HG02885 (cell line): ENCODE data around the gene FOXO3.
"Not testable (repeated sequence)": the region's sequence is repeated elsewhere in the genome, so short reads cannot be mapped to it uniquely, and the experiment has no call there.

Source experiments
- ATAC-seq: cut with Tn5 transposase; IDR thresholded peaks from one replicate; pipeline ENCODE4 v1.9.1; 2021; ENCODE audit warnings: mild to moderate bottlenecking; ENCODE audit not compliant: unreplicated experiment, poor library complexity

FOXO3 gene

GRCh38 chr6:108654465-108655106 is 93.9 kb downstream of the FOXO3 start:
- ATAC-seq = no peak

GRCh38 chr6:108655806-108656651 is 95.3 kb downstream of the FOXO3 start:
- ATAC-seq = no peak

GRCh38 chr6:108656836-108657235 is 96.1 kb downstream of the FOXO3 start:
- ATAC-seq = no peak

- ATAC-seq = no peak
Observed at GRCh38 chr6:108658174-108658573, 97.5 kb downstream of the FOXO3 start.

GRCh38 chr6:108658785-108659184 is 98.1 kb downstream of the FOXO3 start:
- not testable (repeated sequence) for ATAC-seq

- ATAC-seq = no peak
Observed at GRCh38 chr6:108660251-108660650, 99.5 kb downstream of the FOXO3 start.

- ATAC-seq = no peak
Observed at GRCh38 chr6:108661430-108661829, 100.7 kb downstream of the FOXO3 start.

- no peak for ATAC-seq
Observed at GRCh38 chr6:108661982-108662381, 101.3 kb downstream of the FOXO3 start.

- ATAC-seq = no peak
Observed at GRCh38 chr6:108662702-108663101, 102.0 kb downstream of the FOXO3 start.

GRCh38 chr6:108663494-108664064 is 102.9 kb downstream of the FOXO3 start:
- ATAC-seq = not testable (repeated sequence)

- no peak for ATAC-seq
Observed at GRCh38 chr6:108665495-108666196, 104.9 kb downstream of the FOXO3 start.

- no peak for ATAC-seq
Observed at GRCh38 chr6:108666656-108667260, 106.0 kb downstream of the FOXO3 start.

- ATAC-seq = no peak
Observed at GRCh38 chr6:108667993-108668392, 107.3 kb downstream of the FOXO3 start.

- no peak for ATAC-seq
Observed at GRCh38 chr6:108669673-108670072, 109.0 kb downstream of the FOXO3 start.

GRCh38 chr6:108671175-108671574 is 110.5 kb downstream of the FOXO3 start:
- ATAC-seq = no peak

- no peak for ATAC-seq
Observed at GRCh38 chr6:108671790-108672189, 111.1 kb downstream of the FOXO3 start.

GRCh38 chr6:108672641-108673040 is 111.9 kb downstream of the FOXO3 start:
- no peak for ATAC-seq

- ATAC-seq = no peak
Observed at GRCh38 chr6:108673153-108673552, 112.4 kb downstream of the FOXO3 start.

GRCh38 chr6:108673602-108674001 is 112.9 kb downstream of the FOXO3 start:
- no peak for ATAC-seq
